ENCODE measurements around the gene FSTL4. TPM values are rescaled to one million over a fixed set of nuclear protein-coding genes. Genes with fewer than 3 reads are reported as not detected.

FSTL4 gene
- total RNA-seq, 4 donors from 2014 or later = 0.27 TPM; not detected in 3

GRCh38 chr5:133333326-133334150 lies 278.8 kb downstream of the FSTL4 start:
- H3K4me1 ChIP-seq = no peaks in the 10 kb centered on the region
- TF ChIP-seq EP300 (IDR thresholded peaks at IDR 0.05; ENCODE audit: low read depth) = no peak
- no peak for TF ChIP-seq CTCF (IDR thresholded peaks at IDR 0.05)
- no peak for TF ChIP-seq POLR2A (IDR thresholded peaks at IDR 0.05)
- no peak for TF ChIP-seq POLR2AphosphoS5 (IDR thresholded peaks at IDR 0.05)
- no peak overlapping the region for H3K4me3 ChIP-seq
- intact Hi-C loops (cut with DNase I; ENCODE audit: low total_unique reads) = no loop called here
- no peaks in the 10 kb centered on the region for H3K36me3 ChIP-seq
- 70% methylated on average over 2 to 11 of the region's 11 CpGs for WGBS, 2 donors (ENCODE audit: low coverage in 1 of 2)
- in situ Hi-C loops (cut with MboI; ENCODE audit: low pct_ligation_motif_present in 1 of 4, low pct_unique_long_range_greater_than_20kb in 1 of 4, low sequenced_read_pairs in 3 of 4) = no loop called here
- H3K27ac ChIP-seq = no peak overlapping the region
- no peaks in the 10 kb centered on the region for H3K27me3 ChIP-seq
- H3K9me3 ChIP-seq = no peaks in the 10 kb centered on the region
- DNase-seq = no peak

- DNase-seq = no peak
- 77% methylated on average over 5 of the region's 5 CpGs; no CpG with 5 or more reads in 1 of the 2 donors for WGBS, 2 donors (ENCODE audit: low coverage in 1 of 2)
- in situ Hi-C loops (cut with MboI; ENCODE audit: low pct_ligation_motif_present in 1 of 4, low pct_unique_long_range_greater_than_20kb in 1 of 4, low sequenced_read_pairs in 3 of 4) = no loop called here
Observed at GRCh38 chr5:133332439-133333024, 279.8 kb downstream of the FSTL4 start.

DNA sequence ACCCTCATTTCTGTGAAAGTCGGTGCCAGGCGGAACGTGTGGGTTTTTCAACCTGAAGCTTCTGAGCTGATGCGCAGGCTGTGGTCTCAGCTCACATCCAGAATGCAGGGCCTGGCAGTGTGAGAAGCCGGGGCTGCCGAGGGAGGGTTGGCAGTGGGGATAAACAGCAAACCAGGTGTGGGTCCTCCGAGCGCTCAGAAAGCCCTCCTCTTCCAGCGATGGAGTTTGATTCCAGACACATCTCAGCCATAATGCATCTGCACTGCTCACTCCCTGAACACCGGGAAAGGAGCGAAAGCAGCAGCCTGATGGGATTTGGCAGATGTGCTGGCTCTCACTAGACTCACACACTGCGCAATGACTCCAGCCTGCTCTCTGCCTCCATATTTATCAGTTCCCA lies 280.4 kb downstream of the FSTL4 start:
- Histone ChIP-seq H3K9me3 (no peaks in the 10 kb centered on the region), H3K27ac (no peak overlapping the region), H3K36me3 (no peaks in the 10 kb centered on the region), H3K27me3 (no peaks in the 10 kb centered on the region), H3K4me1 (no peaks in the 10 kb centered on the region), H3K4me3 (no peak overlapping the region)
- TF ChIP-seq EP300 (IDR thresholded peaks at IDR 0.05; ENCODE audit: low read depth) = no peak
- TF ChIP-seq CTCF (IDR thresholded peaks at IDR 0.05) = no peak
- no peak for TF ChIP-seq POLR2AphosphoS5 (IDR thresholded peaks at IDR 0.05)
- no peak for TF ChIP-seq POLR2A (IDR thresholded peaks at IDR 0.05)
- in situ Hi-C loops (cut with MboI; ENCODE audit: low pct_ligation_motif_present in 1 of 4, low pct_unique_long_range_greater_than_20kb in 1 of 4, low sequenced_read_pairs in 3 of 4) (no loop called here), intact Hi-C loops (cut with DNase I; ENCODE audit: low total_unique reads) (no loop called here)
- WGBS, 2 donors (ENCODE audit: low coverage in 1 of 2) = 82% methylated on average over 12 of the region's 12 CpGs; no CpG with 5 or more reads in 1 of the 2 donors
- no peak for DNase-seq

More at GRCh38 chr5:133332439-133333024, 279.8 kb downstream of the FSTL4 start:
- H3K36me3 ChIP-seq = no peaks in the 10 kb centered on the region
- H3K27me3 ChIP-seq = no peaks in the 10 kb centered on the region
- H3K4me1 ChIP-seq = no peaks in the 10 kb centered on the region
- TF ChIP-seq EP300 (IDR thresholded peaks at IDR 0.05; ENCODE audit: low read depth) (no peak), POLR2AphosphoS5 (IDR thresholded peaks at IDR 0.05) (no peak), POLR2A (IDR thresholded peaks at IDR 0.05) (no peak), CTCF (IDR thresholded peaks at IDR 0.05) (no peak)
- H3K4me3 ChIP-seq = no peak overlapping the region
- intact Hi-C loops (cut with DNase I; ENCODE audit: low total_unique reads) = no loop called here
- H3K9me3 ChIP-seq = no peaks in the 10 kb centered on the region
- H3K27ac ChIP-seq = no peak overlapping the region

GRCh38 chr5:133330956-133331355 lies 281.4 kb downstream of the FSTL4 start:
- H3K9me3 ChIP-seq = no peaks in the 10 kb centered on the region
- no peaks in the 10 kb centered on the region for H3K4me1 ChIP-seq
- no peaks in the 10 kb centered on the region for H3K36me3 ChIP-seq
- H3K27ac ChIP-seq = no peak overlapping the region
- in situ Hi-C loops (cut with MboI; ENCODE audit: low pct_ligation_motif_present in 1 of 4, low pct_unique_long_range_greater_than_20kb in 1 of 4, low sequenced_read_pairs in 3 of 4) = no loop called here
- no peak for DNase-seq
- H3K4me3 ChIP-seq = no peak overlapping the region
- H3K27me3 ChIP-seq = no peaks in the 10 kb centered on the region
- 89% methylated on average over 5 of the region's 5 CpGs; no CpG with 5 or more reads in 1 of the 2 donors for WGBS, 2 donors (ENCODE audit: low coverage in 1 of 2)
- no peak for TF ChIP-seq POLR2AphosphoS5 (IDR thresholded peaks at IDR 0.05)
- TF ChIP-seq CTCF (IDR thresholded peaks at IDR 0.05) = no peak
- no peak for TF ChIP-seq POLR2A (IDR thresholded peaks at IDR 0.05)
- TF ChIP-seq EP300 (IDR thresholded peaks at IDR 0.05; ENCODE audit: low read depth) = no peak
- intact Hi-C loops (cut with DNase I; ENCODE audit: low total_unique reads) = no loop called here

Data from transverse colon (tissue), 4 donors.